ENCODE measurements around the gene ARHGEF16.

ARHGEF16 gene

GRCh38 chr1:3453891-3454810, at the start of gene ARHGEF16:
Gene ARHGEF16 (plus strand): TSS chr1:3454665. CDS start chr1:3463085, 8,420 bp downstream.
- peak within 1 kb of the TSS; percentile 41 for H3K4me3 ChIP-seq
- peak; percentile 36 to 83 for DNase-seq (ENCODE audit: low spot score in 2 of 2)

GRCh38 chr1:3404801-3405200, 49.7 kb upstream of the ARHGEF16 start:
- Histone ChIP-seq H3K4me3 (no peak overlapping the region), H3K9me3 (no peaks in the 10 kb centered on the region), H3K27me3 (ENCODE audit: low read depth) (no peaks in the 10 kb centered on the region), H3K36me3 (replicated peaks) (no peaks in the 10 kb centered on the region), H3K4me1 (no peaks in the 10 kb centered on the region)
- in situ Hi-C loops (cut with MboI; ENCODE audit: low sequenced_read_pairs) = no loop called here
- no peak for DNase-seq (ENCODE audit: low spot score in 2 of 2)

More at GRCh38 chr1:3453891-3454810, at the start of gene ARHGEF16:
- Histone ChIP-seq H3K27me3 (ENCODE audit: low read depth) (peaks cover 5% of the 10 kb centered on the region; the same call in 1 of the 2 replicates), H3K36me3 (replicated peaks) (no peaks in the 10 kb centered on the region), H3K9me3 (no peaks in the 10 kb centered on the region), H3K4me1 (peaks cover 5% of the 10 kb centered on the region; the same call in 1 of the 2 replicates)
- in situ Hi-C loops (cut with MboI; ENCODE audit: low sequenced_read_pairs) = loop anchor here (5.0 kb wide), 1 partner anchor 168 kb away; no protein-coding TSS in a partner anchor

- Histone ChIP-seq H3K27me3 (ENCODE audit: low read depth) (no peaks in the 10 kb centered on the region), H3K9me3 (no peaks in the 10 kb centered on the region), H3K4me1 (no peaks in the 10 kb centered on the region), H3K4me3 (no peak overlapping the region), H3K36me3 (replicated peaks) (no peaks in the 10 kb centered on the region)
- no peak for DNase-seq (ENCODE audit: low spot score in 2 of 2)
- in situ Hi-C loops (cut with MboI; ENCODE audit: low sequenced_read_pairs) = no loop called here
Observed at GRCh38 chr1:3405491-3405890, 49.0 kb upstream of the ARHGEF16 start.

GRCh38 chr1:3405974-3406867, 48.2 kb upstream of the ARHGEF16 start:
- DNase-seq (ENCODE audit: low spot score in 2 of 2) = no peak
- in situ Hi-C loops (cut with MboI; ENCODE audit: low sequenced_read_pairs) = no loop called here
- Histone ChIP-seq H3K4me1 (no peaks in the 10 kb centered on the region), H3K4me3 (no peak overlapping the region), H3K27me3 (ENCODE audit: low read depth) (no peaks in the 10 kb centered on the region), H3K9me3 (no peaks in the 10 kb centered on the region), H3K36me3 (replicated peaks) (no peaks in the 10 kb centered on the region)

- Histone ChIP-seq H3K36me3 (replicated peaks) (no peaks in the 10 kb centered on the region), H3K9me3 (no peaks in the 10 kb centered on the region), H3K27me3 (ENCODE audit: low read depth) (no peaks in the 10 kb centered on the region), H3K4me3 (no peak overlapping the region), H3K4me1 (no peaks in the 10 kb centered on the region)
- DNase-seq (ENCODE audit: low spot score in 2 of 2) = no peak
- in situ Hi-C loops (cut with MboI; ENCODE audit: low sequenced_read_pairs) = no loop called here
Observed at GRCh38 chr1:3407021-3407420, 47.4 kb upstream of the ARHGEF16 start.

GRCh38 chr1:3408751-3409266, 45.7 kb upstream of the ARHGEF16 start:
- Histone ChIP-seq H3K4me1 (no peaks in the 10 kb centered on the region), H3K36me3 (replicated peaks) (no peaks in the 10 kb centered on the region), H3K9me3 (no peaks in the 10 kb centered on the region), H3K4me3 (no peak overlapping the region), H3K27me3 (ENCODE audit: low read depth) (no peaks in the 10 kb centered on the region)
- no peak for DNase-seq (ENCODE audit: low spot score in 2 of 2)
- in situ Hi-C loops (cut with MboI; ENCODE audit: low sequenced_read_pairs) = no loop called here

- in situ Hi-C loops (cut with MboI; ENCODE audit: low sequenced_read_pairs) = no loop called here
- no peaks in the 10 kb centered on the region for H3K27me3 ChIP-seq (ENCODE audit: low read depth)
- no peaks in the 10 kb centered on the region for H3K36me3 ChIP-seq (replicated peaks)
- no peak for DNase-seq (ENCODE audit: low spot score in 2 of 2)
- no peak overlapping the region for H3K4me3 ChIP-seq
- H3K9me3 ChIP-seq = no peaks in the 10 kb centered on the region
- no peaks in the 10 kb centered on the region for H3K4me1 ChIP-seq
Observed at GRCh38 chr1:3409366-3410141, 44.9 kb upstream of the ARHGEF16 start.

GRCh38 chr1:3410142-3410925, 44.1 kb upstream of the ARHGEF16 start:
- Histone ChIP-seq H3K4me1 (no peaks in the 10 kb centered on the region), H3K9me3 (no peaks in the 10 kb centered on the region), H3K27me3 (ENCODE audit: low read depth) (no peaks in the 10 kb centered on the region), H3K36me3 (replicated peaks) (no peaks in the 10 kb centered on the region), H3K4me3 (no peak overlapping the region)
- DNase-seq (ENCODE audit: low spot score in 2 of 2) = peak in 1 of 2 experiments; percentile 59
- in situ Hi-C loops (cut with MboI; ENCODE audit: low sequenced_read_pairs) = no loop called here

GRCh38 chr1:3411806-3412205, 42.7 kb upstream of the ARHGEF16 start:
- Histone ChIP-seq H3K4me3 (no peak overlapping the region), H3K36me3 (replicated peaks) (no peaks in the 10 kb centered on the region), H3K4me1 (no peaks in the 10 kb centered on the region), H3K9me3 (peaks cover 4% of the 10 kb centered on the region; the same call in 1 of the 2 replicates), H3K27me3 (ENCODE audit: low read depth) (no peaks in the 10 kb centered on the region)
- in situ Hi-C loops (cut with MboI; ENCODE audit: low sequenced_read_pairs) = no loop called here
- no peak for DNase-seq (ENCODE audit: low spot score in 2 of 2)

GRCh38 chr1:3412376-3412775, 42.1 kb upstream of the ARHGEF16 start:
- peaks cover 10% of the 10 kb centered on the region for H3K9me3 ChIP-seq
- no peak for DNase-seq (ENCODE audit: low spot score in 2 of 2)
- in situ Hi-C loops (cut with MboI; ENCODE audit: low sequenced_read_pairs) = no loop called here
- no peaks in the 10 kb centered on the region for H3K4me1 ChIP-seq
- no peaks in the 10 kb centered on the region for H3K27me3 ChIP-seq (ENCODE audit: low read depth)
- H3K36me3 ChIP-seq (replicated peaks) = no peaks in the 10 kb centered on the region
- no peak overlapping the region for H3K4me3 ChIP-seq

GRCh38 chr1:3413975-3414710, 40.3 kb upstream of the ARHGEF16 start:
- no peaks in the 10 kb centered on the region for H3K27me3 ChIP-seq (ENCODE audit: low read depth)
- in situ Hi-C loops (cut with MboI; ENCODE audit: low sequenced_read_pairs) = no loop called here
- no peak for DNase-seq (ENCODE audit: low spot score in 2 of 2)
- peaks cover 10% of the 10 kb centered on the region for H3K9me3 ChIP-seq
- no peak overlapping the region for H3K4me3 ChIP-seq
- H3K36me3 ChIP-seq (replicated peaks) = no peaks in the 10 kb centered on the region
- no peaks in the 10 kb centered on the region for H3K4me1 ChIP-seq

Measured in HAP-1 (cell line).